ENCODE results near the gene MEIS3. TPM values are rescaled to one million over a fixed set of nuclear protein-coding genes. Genes with fewer than 3 reads are reported as not detected.

MEIS3 gene
- total RNA-seq, 5 donors from 2014 or later (not counting 1 experiment from before 2014, with no cell fraction given): 0.32 to 0.69 (median 0.54) TPM; not detected in 2

DNA sequence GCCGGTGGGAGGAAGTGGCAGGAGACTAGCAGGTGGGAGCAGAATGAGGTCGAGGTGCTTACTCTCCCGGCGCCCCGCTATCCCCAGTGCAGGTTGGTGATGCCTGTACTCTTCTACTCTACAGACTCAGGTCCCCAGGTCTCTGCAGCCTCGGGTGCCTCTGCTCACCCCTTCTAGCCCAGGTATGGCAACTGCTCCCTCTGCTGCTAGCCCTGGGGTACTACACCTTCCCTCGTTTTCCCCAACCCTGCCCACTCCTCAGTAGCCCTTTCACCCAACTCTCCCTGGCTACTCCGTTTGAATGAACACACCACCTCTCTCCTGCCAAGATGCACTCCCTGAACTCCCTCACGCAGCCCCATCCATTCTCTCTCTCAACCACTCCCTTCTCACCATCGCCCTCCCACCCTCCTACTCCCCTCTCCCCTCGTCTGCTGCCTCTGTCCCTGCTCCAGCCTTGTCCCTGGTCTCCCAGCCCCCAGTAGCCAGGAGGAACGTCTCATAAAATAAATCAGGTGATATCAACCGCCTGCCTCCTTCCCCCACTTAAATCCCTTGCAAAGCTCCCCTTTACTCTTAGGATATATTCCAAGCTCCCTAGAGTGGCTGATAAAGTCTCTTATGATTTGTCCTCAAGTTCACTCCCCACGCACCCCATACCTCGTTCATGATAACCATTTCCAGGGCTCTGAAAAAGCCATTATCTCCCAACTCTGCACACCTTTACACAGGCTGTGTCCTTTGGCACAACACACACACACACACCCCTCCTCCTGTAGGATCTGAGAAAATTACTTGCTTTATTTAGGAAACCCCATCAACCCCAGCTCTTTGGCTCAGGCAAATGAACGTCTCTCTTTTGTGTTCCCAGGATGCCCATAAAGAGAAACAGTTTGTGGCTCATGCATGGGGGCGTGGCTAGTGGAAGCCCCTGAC, 8.2 kb upstream of the MEIS3 start:
- H3K4me3 Mint-ChIP-seq: no peak overlapping the region
- H3K4me1 Mint-ChIP-seq: peaks cover 10 to 25% (median 19%) of the 10 kb centered on the region in 3 donors
- H3K4me3 ChIP-seq (ENCODE audit: control insufficient read depth in 1 of 2, extremely low read depth in 1 of 2, low read length in 1 of 2): peak overlapping the region in 1 of 2 donors; percentile 11
- H3K4me1 ChIP-seq (ENCODE audit: control insufficient read depth in 1 of 2, extremely low read depth in 1 of 2, insufficient read depth in 2 of 2, low read length in 2 of 2): peaks cover 23 to 38% of the 10 kb centered on the region in 2 experiments
- no peaks in the 10 kb centered on the region for H3K36me3 ChIP-seq (ENCODE audit: control insufficient read depth in 2 of 2, extremely low read depth in 1 of 2, insufficient read depth in 1 of 2, low read length in 1 of 2)
- peak; percentile 56 to 76 (median 68) for ATAC-seq (replicated peaks in 1 of 4)
- H3K27ac ChIP-seq (ENCODE audit: low read length): no peak overlapping the region
- ChIA-PET CTCF (interaction anchor here (0.6 to 1.7 kb wide), 15 partner anchors 9 to 714 kb away, joined by 3 to 23 read pairs (median 4); partner anchors contain the start of genes DHX34 (in 1 of the 2) and KPTN (in 1 of the 2)), POLR2A (no interaction called here)
- WGBS (ENCODE audit: insufficient coverage): 5% methylated on average over 14 of the region's 17 CpGs
- H3K36me3 Mint-ChIP-seq: no peaks in the 10 kb centered on the region
- H3K27ac Mint-ChIP-seq: no peak overlapping the region
- peaks cover 45 to 68% of the 10 kb centered on the region in 2 donors for H3K27me3 Mint-ChIP-seq
- H3K27me3 ChIP-seq (replicated peaks in 1 of 2; ENCODE audit: control insufficient read depth in 2 of 2, extremely low read depth in 1 of 2, insufficient read depth in 2 of 2, low read length in 1 of 2): peaks cover 14 to 92% of the 10 kb centered on the region in 2 experiments
- H3K9me3 ChIP-seq: no peaks in the 10 kb centered on the region
- peak; percentile 27 to 81 (median 59) for DNase-seq
- H3K9me3 Mint-ChIP-seq: no peaks in the 10 kb centered on the region

DNA sequence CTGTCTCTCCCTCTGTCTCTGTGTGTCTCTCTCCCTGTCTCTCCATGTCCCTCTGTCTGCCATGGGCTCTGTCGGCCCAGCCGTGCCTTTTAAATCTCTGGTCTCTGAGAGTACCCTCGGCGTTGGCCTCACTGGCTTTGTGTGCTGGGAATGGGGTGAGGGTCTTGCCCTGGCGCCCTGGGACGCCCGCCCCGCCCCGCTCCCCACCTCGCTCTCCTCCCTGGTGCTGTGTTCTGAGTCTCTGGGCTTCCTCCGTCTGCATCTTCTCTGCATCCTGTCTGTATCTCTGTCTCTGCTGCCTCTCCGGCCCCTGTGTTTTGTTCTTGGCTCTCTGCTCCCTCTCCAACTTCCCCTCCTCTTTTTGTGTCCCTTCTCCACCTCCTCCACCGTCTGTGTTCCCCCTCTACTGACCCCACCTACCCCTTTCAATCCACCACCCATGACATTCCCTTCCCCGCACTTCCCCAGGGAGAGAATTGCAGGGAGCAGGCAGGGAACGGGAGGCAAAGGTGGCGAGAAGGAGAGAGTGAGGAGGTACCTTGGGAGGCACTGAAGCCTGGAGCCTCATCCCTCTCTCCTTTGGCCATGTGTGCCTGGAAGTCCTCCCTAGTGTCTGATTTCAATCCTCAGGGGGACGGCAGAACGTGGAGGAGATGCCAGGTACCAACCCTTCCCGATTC, 4.0 kb upstream of the MEIS3 start:
- H3K27ac Mint-ChIP-seq: peak overlapping the region in 1 of 2 donors; percentile 75
- no peak for ATAC-seq (replicated peaks in 1 of 4)

DNA sequence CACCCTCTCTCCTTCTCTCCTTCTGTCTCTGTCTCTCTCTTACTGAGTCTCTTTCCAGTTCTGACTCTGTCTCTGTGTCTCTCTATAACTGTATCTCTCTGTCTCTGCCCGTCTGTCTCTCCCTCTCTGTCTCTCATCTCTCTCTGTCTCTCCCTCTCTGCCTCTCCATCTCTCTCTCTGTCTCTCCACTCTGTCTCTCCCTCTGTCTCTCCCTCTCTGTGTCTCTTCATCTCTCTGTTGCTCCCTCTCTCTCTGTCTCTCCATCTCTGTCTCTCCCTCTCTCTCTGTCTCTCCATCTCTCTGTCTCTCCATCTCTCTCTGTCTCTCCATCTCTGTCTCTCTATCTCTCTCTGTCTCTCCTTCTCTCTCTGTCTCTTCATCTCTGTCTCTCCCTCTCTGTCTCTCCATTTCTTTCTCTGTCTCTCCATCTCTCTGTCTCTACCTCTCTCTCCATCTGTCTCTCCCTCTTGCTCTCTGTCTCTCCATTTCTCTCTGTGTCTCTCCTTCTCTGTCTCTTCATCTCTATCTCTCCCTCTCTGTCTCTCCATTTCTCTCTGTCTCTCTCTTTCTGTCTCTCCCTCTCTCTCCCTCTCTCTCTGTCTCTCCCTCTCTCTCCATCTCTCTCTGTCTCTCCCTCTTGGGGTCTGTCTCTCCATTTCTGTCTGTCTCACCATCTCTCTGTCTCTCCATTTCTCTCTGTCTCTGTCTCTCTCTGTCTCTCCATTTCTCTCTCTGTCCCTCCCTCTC, 3.3 kb upstream of the MEIS3 start:
- Mint-ChIP-seq H3K27ac (no peak overlapping the region), H3K4me3 (peak overlapping the region in 1 of 3 donors; percentile 55), H3K27me3 (peaks cover 69 to 81% of the 10 kb centered on the region in 2 donors), H3K9me3 (no peaks in the 10 kb centered on the region), H3K4me1 (peaks cover 29 to 47% (median 44%) of the 10 kb centered on the region in 3 donors), H3K36me3 (no peaks in the 10 kb centered on the region)
- H3K9me3 ChIP-seq: no peaks in the 10 kb centered on the region
- H3K4me1 ChIP-seq (ENCODE audit: control insufficient read depth in 1 of 2, extremely low read depth in 1 of 2, insufficient read depth in 2 of 2, low read length in 2 of 2): peaks cover 5 to 40% of the 10 kb centered on the region in 2 experiments
- 0% methylated on average over 1 of the region's 1 CpG for WGBS (ENCODE audit: insufficient coverage)
- H3K36me3 ChIP-seq (ENCODE audit: control insufficient read depth in 2 of 2, extremely low read depth in 1 of 2, insufficient read depth in 1 of 2, low read length in 1 of 2): no peaks in the 10 kb centered on the region
- ChIA-PET POLR2A (no interaction called here), CTCF (no interaction called here)
- H3K4me3 ChIP-seq (ENCODE audit: control insufficient read depth in 1 of 2, extremely low read depth in 1 of 2, low read length in 1 of 2): no peak overlapping the region
- no peak overlapping the region for H3K27ac ChIP-seq (ENCODE audit: low read length)
- DNase-seq: no peak
- peaks cover 16 to 93% of the 10 kb centered on the region in 2 experiments for H3K27me3 ChIP-seq (replicated peaks in 1 of 2; ENCODE audit: control insufficient read depth in 2 of 2, extremely low read depth in 1 of 2, insufficient read depth in 2 of 2, low read length in 1 of 2)
- no peak for ATAC-seq (replicated peaks in 1 of 4)

More for the DNA sequence above, 4.0 kb upstream of the MEIS3 start:
- peaks cover 62 to 74% of the 10 kb centered on the region in 2 donors for H3K27me3 Mint-ChIP-seq
- H3K4me1 Mint-ChIP-seq: peaks cover 21 to 40% (median 37%) of the 10 kb centered on the region in 3 donors
- H3K4me3 Mint-ChIP-seq: no peak overlapping the region
- CTCF ChIA-PET: no interaction called here
- no peak overlapping the region for H3K4me3 ChIP-seq (ENCODE audit: control insufficient read depth in 1 of 2, extremely low read depth in 1 of 2, low read length in 1 of 2)
- H3K4me1 ChIP-seq (ENCODE audit: control insufficient read depth in 1 of 2, extremely low read depth in 1 of 2, insufficient read depth in 2 of 2, low read length in 2 of 2): peaks cover 8 to 42% of the 10 kb centered on the region in 2 experiments
- H3K27me3 ChIP-seq (replicated peaks in 1 of 2; ENCODE audit: control insufficient read depth in 2 of 2, extremely low read depth in 1 of 2, insufficient read depth in 2 of 2, low read length in 1 of 2): peaks cover 15 to 90% of the 10 kb centered on the region in 2 experiments
- no peaks in the 10 kb centered on the region for H3K9me3 Mint-ChIP-seq
- POLR2A ChIA-PET: no interaction called here
- no peaks in the 10 kb centered on the region for H3K36me3 Mint-ChIP-seq
- H3K36me3 ChIP-seq (ENCODE audit: control insufficient read depth in 2 of 2, extremely low read depth in 1 of 2, insufficient read depth in 1 of 2, low read length in 1 of 2): no peaks in the 10 kb centered on the region
- no peak for DNase-seq
- H3K27ac ChIP-seq (ENCODE audit: low read length): no peak overlapping the region
- H3K9me3 ChIP-seq: no peaks in the 10 kb centered on the region
- WGBS (ENCODE audit: insufficient coverage): 11% methylated on average over 13 of the region's 19 CpGs

DNA sequence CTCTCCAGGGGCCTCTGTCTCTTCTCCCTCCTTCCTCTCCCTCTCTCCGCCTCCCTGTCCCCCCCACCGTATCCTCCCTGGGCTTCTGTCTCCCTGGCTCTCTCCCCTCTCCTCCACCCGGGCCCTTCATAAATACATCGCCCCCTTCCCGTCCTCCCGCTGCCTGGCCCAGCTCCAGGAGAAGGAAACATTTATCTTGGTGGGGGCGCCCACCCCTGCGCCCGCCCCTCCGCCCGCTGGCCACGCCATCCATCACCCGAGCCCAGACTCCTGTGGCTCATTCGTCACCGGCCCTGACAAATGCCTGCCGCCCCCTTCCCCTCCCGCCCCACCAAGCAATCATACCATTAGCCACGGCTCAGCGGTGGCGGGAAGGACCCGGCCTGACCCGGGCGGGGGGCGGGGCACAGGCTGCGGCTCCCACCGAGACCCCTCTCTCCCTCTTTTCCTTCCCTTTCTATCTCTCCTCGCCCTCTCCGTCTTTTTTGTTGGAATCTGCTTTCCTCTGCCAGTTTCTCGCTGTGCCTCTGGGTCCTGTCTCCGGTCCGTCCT, 2.6 kb upstream of the MEIS3 start:
- DNase-seq (no peak), ATAC-seq (replicated peaks in 1 of 4) (no peak)
- H3K9me3 ChIP-seq: no peaks in the 10 kb centered on the region
- H3K4me1 ChIP-seq (ENCODE audit: control insufficient read depth in 1 of 2, extremely low read depth in 1 of 2, insufficient read depth in 2 of 2, low read length in 2 of 2): peaks cover 3 to 39% of the 10 kb centered on the region in 2 experiments
- H3K4me3 Mint-ChIP-seq: peak overlapping the region in 1 of 3 donors; percentile 55
- ChIA-PET CTCF (no interaction called here), POLR2A (no interaction called here)
- no peak overlapping the region for H3K4me3 ChIP-seq (ENCODE audit: control insufficient read depth in 1 of 2, extremely low read depth in 1 of 2, low read length in 1 of 2)
- no peaks in the 10 kb centered on the region for H3K36me3 ChIP-seq (ENCODE audit: control insufficient read depth in 2 of 2, extremely low read depth in 1 of 2, insufficient read depth in 1 of 2, low read length in 1 of 2)
- H3K27me3 ChIP-seq (replicated peaks in 1 of 2; ENCODE audit: control insufficient read depth in 2 of 2, extremely low read depth in 1 of 2, insufficient read depth in 2 of 2, low read length in 1 of 2): peaks cover 16 to 95% of the 10 kb centered on the region in 2 experiments
- peaks cover 76 to 83% of the 10 kb centered on the region in 2 donors for H3K27me3 Mint-ChIP-seq
- no peaks in the 10 kb centered on the region for H3K36me3 Mint-ChIP-seq
- H3K27ac ChIP-seq (ENCODE audit: low read length): no peak overlapping the region
- no peaks in the 10 kb centered on the region for H3K9me3 Mint-ChIP-seq
- H3K27ac Mint-ChIP-seq: no peak overlapping the region
- WGBS (ENCODE audit: insufficient coverage): 3% methylated on average over 25 of the region's 31 CpGs
- H3K4me1 Mint-ChIP-seq: peaks cover 32 to 54% (median 48%) of the 10 kb centered on the region in 3 donors

DNA sequence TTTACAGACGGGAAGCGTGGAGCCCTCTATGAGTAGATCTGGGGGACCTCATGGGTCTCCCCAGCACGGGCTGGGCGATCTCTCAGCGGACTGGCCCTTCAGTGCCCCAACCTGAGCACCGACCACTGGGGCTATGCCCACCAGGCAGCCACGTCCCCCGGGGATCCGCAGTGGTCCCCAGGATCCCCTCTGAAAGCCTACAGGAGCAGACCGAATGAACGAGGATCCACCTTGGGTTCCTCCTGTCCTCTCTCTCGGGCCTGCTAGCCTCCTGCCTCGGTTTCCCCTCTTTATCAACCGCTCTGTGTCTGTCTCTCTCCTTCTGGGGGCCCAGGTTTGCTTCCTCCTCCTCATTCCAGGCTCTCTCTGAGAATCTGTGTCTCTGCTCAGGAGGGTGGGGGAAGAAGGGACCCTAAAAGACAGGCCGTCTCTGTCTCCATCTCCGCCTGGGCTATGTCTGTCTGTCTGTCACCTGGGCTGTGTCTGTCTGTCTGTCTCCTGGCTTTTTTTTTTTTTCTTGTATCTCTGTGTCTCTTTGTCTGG, 2.0 kb upstream of the MEIS3 start:
- Mint-ChIP-seq H3K4me1 (peaks cover 32 to 54% (median 51%) of the 10 kb centered on the region in 3 donors), H3K27me3 (peaks cover 77 to 84% of the 10 kb centered on the region in 2 donors)
- POLR2A ChIA-PET: no interaction called here

More for the DNA sequence above, 2.0 kb upstream of the MEIS3 start:
- CTCF ChIA-PET: no interaction called here
- no peaks in the 10 kb centered on the region for H3K9me3 ChIP-seq
- Mint-ChIP-seq H3K36me3 (no peaks in the 10 kb centered on the region), H3K4me3 (peak overlapping the region in 1 of 3 donors; percentile 54), H3K27ac (no peak overlapping the region), H3K9me3 (no peaks in the 10 kb centered on the region)
- peaks cover 16 to 95% of the 10 kb centered on the region in 2 experiments for H3K27me3 ChIP-seq (replicated peaks in 1 of 2; ENCODE audit: control insufficient read depth in 2 of 2, extremely low read depth in 1 of 2, insufficient read depth in 2 of 2, low read length in 1 of 2)
- ATAC-seq (replicated peaks in 1 of 4): no peak
- DNase-seq: no peak
- peaks cover 3 to 38% of the 10 kb centered on the region in 2 experiments for H3K4me1 ChIP-seq (ENCODE audit: control insufficient read depth in 1 of 2, extremely low read depth in 1 of 2, insufficient read depth in 2 of 2, low read length in 2 of 2)
- H3K36me3 ChIP-seq (ENCODE audit: control insufficient read depth in 2 of 2, extremely low read depth in 1 of 2, insufficient read depth in 1 of 2, low read length in 1 of 2): no peaks in the 10 kb centered on the region
- 13% methylated on average over 10 of the region's 16 CpGs for WGBS (ENCODE audit: insufficient coverage)
- no peak overlapping the region for H3K4me3 ChIP-seq (ENCODE audit: control insufficient read depth in 1 of 2, extremely low read depth in 1 of 2, low read length in 1 of 2)
- H3K27ac ChIP-seq (ENCODE audit: low read length): no peak overlapping the region

All from T-cell (primary cell).